Measurements from ENCODE around the gene MRGPRF. TPM values are rescaled to one million over a fixed set of nuclear protein-coding genes. Genes with fewer than 3 reads are reported as not detected.

The MRGPRF gene
- total and polyA plus RNA-seq, 2 experiments from 2014 or later: 20.7 to 25.3 TPM

DNA sequence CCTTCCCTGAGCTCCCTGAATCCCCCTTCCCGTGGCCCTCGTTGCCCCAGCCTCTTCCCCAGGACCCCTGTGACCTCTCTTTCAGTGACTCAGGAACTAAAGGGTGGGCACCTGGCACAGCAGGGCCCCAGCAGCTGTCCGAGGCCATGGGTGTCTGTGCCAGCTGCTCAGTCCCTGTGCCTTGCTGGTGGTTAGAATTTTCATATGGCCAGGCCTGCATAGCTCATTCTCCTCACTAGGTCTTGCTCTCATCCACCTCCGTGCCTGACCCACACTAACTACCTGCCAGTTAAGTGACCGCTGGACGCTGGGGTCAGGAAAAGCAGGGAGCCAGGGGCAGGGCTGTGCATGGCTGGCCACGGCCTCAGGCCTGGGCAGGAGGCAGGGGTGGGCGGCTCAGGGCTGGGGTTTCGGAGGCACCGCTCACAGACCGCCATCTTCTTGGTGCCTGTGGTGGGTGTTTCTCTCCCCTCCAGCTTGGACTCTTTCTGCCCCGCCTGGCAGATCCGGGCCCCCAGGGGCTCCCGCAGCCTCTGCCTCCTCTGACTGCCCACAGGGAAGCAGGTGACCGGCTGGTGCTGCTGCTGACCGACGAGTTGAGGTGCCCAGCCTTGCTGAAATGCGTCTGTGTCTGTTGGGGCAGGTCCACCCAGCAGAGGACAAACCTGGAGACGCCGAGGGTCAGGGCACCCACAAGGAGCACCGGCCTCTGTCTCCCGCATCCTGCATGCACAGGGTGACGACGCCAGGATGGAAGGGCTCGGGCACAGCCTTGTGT is 52.6 kb downstream of the MRGPRF start:
- Histone ChIP-seq H3K4me3 (no peak overlapping the region), H3K36me3 (ENCODE audit: low read depth) (no peaks in the 10 kb centered on the region), H2AFZ (no peak overlapping the region), H3K4me2 (ENCODE audit: unreplicated experiment) (no peak overlapping the region), H3K27ac (no peak overlapping the region), H3K79me2 (ENCODE audit: insufficient read depth) (no peaks in the 10 kb centered on the region), H3K9me3 (ENCODE audit: low read depth) (no peaks in the 10 kb centered on the region), H3K4me1 (ENCODE audit: insufficient read depth) (no peaks in the 10 kb centered on the region), H3K27me3 (replicated peaks; ENCODE audit: insufficient read depth) (no peaks in the 10 kb centered on the region), H4K20me1 (ENCODE audit: insufficient read depth) (no peaks in the 10 kb centered on the region), H3K9ac (no peak overlapping the region), H3K9me2 (ENCODE audit: insufficient read depth) (no peaks in the 10 kb centered on the region), H3F3A (ENCODE audit: insufficient read depth) (no peaks in the 10 kb centered on the region)
- 83 to 84% methylated on average over 21 to 25 of the region's 25 CpGs for WGBS, 2 experiments (ENCODE audit: low coverage in 1 of 2, low lambda C conversion rate in 2 of 2, missing lambda C conversion rate in 2 of 2)
- no peak for TF ChIP-seq EZH2phosphoT487 (IDR thresholded peaks at IDR 0.05; ENCODE audit: insufficient read depth, low read depth)
- TF ChIP-seq EZH2 (IDR thresholded peaks at IDR 0.05; ENCODE audit: insufficient read depth, poor library complexity, severe bottlenecking): no peak
- in situ Hi-C loops (cut with MboI): no loop called here
- DNase-seq: no peak

GRCh38 chr11:68959465-68960293 is 53.4 kb downstream of the MRGPRF start:
- WGBS, 2 experiments (ENCODE audit: low coverage in 1 of 2, low lambda C conversion rate in 2 of 2, missing lambda C conversion rate in 2 of 2): 86 to 89% methylated on average over 28 to 31 of the region's 31 CpGs
- Histone ChIP-seq H3K79me2 (ENCODE audit: insufficient read depth) (no peaks in the 10 kb centered on the region), H3K27me3 (replicated peaks; ENCODE audit: insufficient read depth) (no peaks in the 10 kb centered on the region), H3K4me3 (no peak overlapping the region), H3K9me2 (ENCODE audit: insufficient read depth) (no peaks in the 10 kb centered on the region), H4K20me1 (ENCODE audit: insufficient read depth) (no peaks in the 10 kb centered on the region), H3K4me1 (ENCODE audit: insufficient read depth) (no peaks in the 10 kb centered on the region), H3K27ac (no peak overlapping the region), H3F3A (ENCODE audit: insufficient read depth) (no peaks in the 10 kb centered on the region), H3K9me3 (ENCODE audit: low read depth) (no peaks in the 10 kb centered on the region), H3K9ac (no peak overlapping the region), H3K4me2 (ENCODE audit: unreplicated experiment) (no peak overlapping the region), H3K36me3 (ENCODE audit: low read depth) (no peaks in the 10 kb centered on the region), H2AFZ (no peak overlapping the region)
- TF ChIP-seq EZH2phosphoT487 (IDR thresholded peaks at IDR 0.05; ENCODE audit: insufficient read depth, low read depth): no peak
- no peak for TF ChIP-seq EZH2 (IDR thresholded peaks at IDR 0.05; ENCODE audit: insufficient read depth, poor library complexity, severe bottlenecking)
- in situ Hi-C loops (cut with MboI): no loop called here
- no peak for DNase-seq

- TF ChIP-seq EZH2 (IDR thresholded peaks at IDR 0.05; ENCODE audit: insufficient read depth, poor library complexity, severe bottlenecking) (no peak), EZH2phosphoT487 (IDR thresholded peaks at IDR 0.05; ENCODE audit: insufficient read depth, low read depth) (no peak)
These were observed 54.8 kb downstream of the MRGPRF start for GRCh38 chr11:68958211-68958610.

GRCh38 chr11:68956547-68957254 is 56.3 kb downstream of the MRGPRF start:
- in situ Hi-C loops (cut with MboI): no loop called here
- Histone ChIP-seq H3K27ac (no peak overlapping the region), H3K4me2 (ENCODE audit: unreplicated experiment) (no peak overlapping the region), H3K4me3 (no peak overlapping the region), H3K27me3 (replicated peaks; ENCODE audit: insufficient read depth) (no peaks in the 10 kb centered on the region), H3K9me2 (ENCODE audit: insufficient read depth) (no peaks in the 10 kb centered on the region), H3K9ac (no peak overlapping the region), H3K79me2 (ENCODE audit: insufficient read depth) (no peaks in the 10 kb centered on the region), H4K20me1 (ENCODE audit: insufficient read depth) (no peaks in the 10 kb centered on the region), H3F3A (ENCODE audit: insufficient read depth) (no peaks in the 10 kb centered on the region), H3K4me1 (ENCODE audit: insufficient read depth) (no peaks in the 10 kb centered on the region), H3K9me3 (ENCODE audit: low read depth) (no peaks in the 10 kb centered on the region), H2AFZ (no peak overlapping the region), H3K36me3 (ENCODE audit: low read depth) (no peaks in the 10 kb centered on the region)
- WGBS, 2 experiments (ENCODE audit: low coverage in 1 of 2, low lambda C conversion rate in 2 of 2, missing lambda C conversion rate in 2 of 2): 50 to 51% methylated on average over 11 to 12 of the region's 12 CpGs
- no peak for DNase-seq
- TF ChIP-seq EZH2phosphoT487 (IDR thresholded peaks at IDR 0.05; ENCODE audit: insufficient read depth, low read depth) (no peak), EZH2 (IDR thresholded peaks at IDR 0.05; ENCODE audit: insufficient read depth, poor library complexity, severe bottlenecking) (no peak)

More at GRCh38 chr11:68958211-68958610, 54.8 kb downstream of the MRGPRF start:
- no peaks in the 10 kb centered on the region for H4K20me1 ChIP-seq (ENCODE audit: insufficient read depth)
- no peaks in the 10 kb centered on the region for H3F3A ChIP-seq (ENCODE audit: insufficient read depth)
- no peak overlapping the region for H3K4me3 ChIP-seq
- no peak overlapping the region for H3K9ac ChIP-seq
- no peaks in the 10 kb centered on the region for H3K9me2 ChIP-seq (ENCODE audit: insufficient read depth)
- H3K27ac ChIP-seq: no peak overlapping the region
- in situ Hi-C loops (cut with MboI): no loop called here
- no peaks in the 10 kb centered on the region for H3K27me3 ChIP-seq (replicated peaks; ENCODE audit: insufficient read depth)
- no peaks in the 10 kb centered on the region for H3K36me3 ChIP-seq (ENCODE audit: low read depth)
- DNase-seq: no peak
- no peaks in the 10 kb centered on the region for H3K9me3 ChIP-seq (ENCODE audit: low read depth)
- 76 to 79% methylated on average over 9 of the region's 9 CpGs for WGBS, 2 experiments (ENCODE audit: low coverage in 1 of 2, low lambda C conversion rate in 2 of 2, missing lambda C conversion rate in 2 of 2)
- H3K4me2 ChIP-seq (ENCODE audit: unreplicated experiment): no peak overlapping the region
- no peaks in the 10 kb centered on the region for H3K4me1 ChIP-seq (ENCODE audit: insufficient read depth)
- no peaks in the 10 kb centered on the region for H3K79me2 ChIP-seq (ENCODE audit: insufficient read depth)
- H2AFZ ChIP-seq: no peak overlapping the region

All from GM23248 (cell line).